ENCODE measurements around the gene SLC66A2. TPM values are rescaled to one million over a fixed set of nuclear protein-coding genes. Genes with fewer than 3 reads are reported as not detected.

Gene SLC66A2
- total and polyA plus RNA-seq, 2 of the 13 experiments (the other 11 are each of a cell fraction or from before 2014, with no cell fraction given): 33.5 to 41.9 TPM

DNA sequence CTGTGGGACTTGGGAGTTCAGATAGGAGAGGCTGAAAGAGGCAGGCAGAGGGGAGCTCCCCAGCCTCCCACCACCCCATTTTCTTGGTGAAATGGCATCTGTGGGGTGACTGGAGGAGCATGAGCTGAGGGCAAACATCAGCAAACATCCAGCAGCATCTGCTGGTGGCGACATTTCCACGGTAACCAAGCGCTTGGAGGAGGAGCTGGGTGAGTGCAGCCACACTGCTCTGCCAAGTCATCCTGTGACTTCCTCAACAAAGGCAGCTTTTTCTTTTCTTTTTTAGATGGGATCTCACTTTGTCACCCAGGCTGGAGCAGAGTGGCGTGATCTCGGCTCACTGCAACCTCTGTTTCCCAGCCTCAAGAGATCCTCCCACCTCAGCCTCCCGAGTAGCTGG, 31.3 kb upstream of the SLC66A2 start (continued):
- TF ChIP-seq, protein P1, sequence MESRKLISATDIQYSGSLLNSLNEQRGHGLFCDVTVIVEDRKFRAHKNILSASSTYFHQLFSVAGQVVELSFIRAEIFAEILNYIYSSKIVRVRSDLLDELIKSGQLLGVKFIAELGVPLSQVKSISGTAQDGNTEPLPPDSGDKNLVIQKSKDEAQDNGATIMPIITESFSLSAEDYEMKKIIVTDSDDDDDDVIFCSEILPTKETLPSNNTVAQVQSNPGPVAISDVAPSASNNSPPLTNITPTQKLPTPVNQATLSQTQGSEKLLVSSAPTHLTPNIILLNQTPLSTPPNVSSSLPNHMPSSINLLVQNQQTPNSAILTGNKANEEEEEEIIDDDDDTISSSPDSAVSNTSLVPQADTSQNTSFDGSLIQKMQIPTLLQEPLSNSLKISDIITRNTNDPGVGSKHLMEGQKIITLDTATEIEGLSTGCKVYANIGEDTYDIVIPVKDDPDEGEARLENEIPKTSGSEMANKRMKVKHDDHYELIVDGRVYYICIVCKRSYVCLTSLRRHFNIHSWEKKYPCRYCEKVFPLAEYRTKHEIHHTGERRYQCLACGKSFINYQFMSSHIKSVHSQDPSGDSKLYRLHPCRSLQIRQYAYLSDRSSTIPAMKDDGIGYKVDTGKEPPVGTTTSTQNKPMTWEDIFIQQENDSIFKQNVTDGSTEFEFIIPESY (CRISPR knock-in tag; IDR thresholded peaks at IDR 0.05): peak; percentile 100

DNA sequence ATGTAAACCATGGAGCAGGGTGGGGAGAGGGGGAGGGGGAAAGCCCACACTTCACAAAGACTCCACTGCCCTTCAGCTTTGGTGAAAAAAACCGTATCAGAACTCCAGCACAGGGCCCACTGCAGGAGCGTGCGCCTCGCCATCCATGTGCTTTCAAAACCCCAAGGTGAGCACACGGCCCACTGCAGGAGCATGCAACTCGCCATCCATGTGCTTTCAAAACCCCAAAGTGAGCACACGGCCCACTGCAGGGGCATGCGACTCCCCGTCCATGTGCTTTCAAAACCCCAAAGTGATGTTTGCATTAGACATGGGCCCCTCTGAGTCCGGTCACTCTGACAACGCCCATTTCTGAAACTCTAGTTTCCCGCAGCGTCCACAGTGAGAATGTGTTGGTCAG, 29.1 kb upstream of the SLC66A2 start:
- FAIRE-seq (no peak), ATAC-seq (no peak), DNase-seq (ENCODE audit: low spot score) (no peak)
- Histone ChIP-seq H4K20me1 (ENCODE audit: insufficient read depth, low read length) (peaks cover 68% of the 10 kb centered on the region), H3K79me2 (ENCODE audit: insufficient read depth, low read length) (peaks cover 99% of the 10 kb centered on the region), H3K36me3 (replicated peaks in 1 of 2; ENCODE audit: control insufficient read depth in 1 of 2, insufficient read depth in 2 of 2, low read length in 2 of 2) (peaks cover 10 to 46% of the 10 kb centered on the region in 2 experiments), H3K27ac (ENCODE audit: extremely low read length, insufficient read depth, low read length) (no peak overlapping the region), H2AFZ (ENCODE audit: low read length) (no peak overlapping the region), H3K4me3 (replicated peaks in 1 of 3; ENCODE audit: insufficient read depth in 1 of 3, low read depth in 2 of 3, low read length in 3 of 3) (no peak overlapping the region), H3K4me1 (ENCODE audit: insufficient read depth, low read length) (peaks cover 53% of the 10 kb centered on the region), H3K4me2 (ENCODE audit: low read depth, low read length) (no peak overlapping the region), H3K9ac (ENCODE audit: insufficient read depth, low read depth, low read length) (no peak overlapping the region), H3K9me3 (ENCODE audit: low read length) (no peaks in the 10 kb centered on the region), H3K27me3 (ENCODE audit: control insufficient read depth in 1 of 2, insufficient read depth in 2 of 2, low read length in 2 of 2) (no peaks in the 10 kb centered on the region)
- POLR2A ChIA-PET: no interaction called here
- WGBS (ENCODE audit: low lambda C conversion rate): 93% methylated on average over 13 of the region's 13 CpGs
- TF ChIP-seq, protein P2, sequence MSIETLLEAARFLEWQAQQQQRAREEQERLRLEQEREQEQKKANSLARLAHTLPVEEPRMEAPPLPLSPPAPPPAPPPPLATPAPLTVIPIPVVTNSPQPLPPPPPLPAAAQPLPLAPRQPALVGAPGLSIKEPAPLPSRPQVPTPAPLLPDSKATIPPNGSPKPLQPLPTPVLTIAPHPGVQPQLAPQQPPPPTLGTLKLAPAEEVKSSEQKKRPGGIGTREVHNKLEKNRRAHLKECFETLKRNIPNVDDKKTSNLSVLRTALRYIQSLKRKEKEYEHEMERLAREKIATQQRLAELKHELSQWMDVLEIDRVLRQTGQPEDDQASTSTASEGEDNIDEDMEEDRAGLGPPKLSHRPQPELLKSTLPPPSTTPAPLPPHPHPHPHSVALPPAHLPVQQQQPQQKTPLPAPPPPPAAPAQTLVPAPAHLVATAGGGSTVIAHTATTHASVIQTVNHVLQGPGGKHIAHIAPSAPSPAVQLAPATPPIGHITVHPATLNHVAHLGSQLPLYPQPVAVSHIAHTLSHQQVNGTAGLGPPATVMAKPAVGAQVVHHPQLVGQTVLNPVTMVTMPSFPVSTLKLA (IDR thresholded peaks at IDR 0.05): peak; percentile 93
- no peak for TF ChIP-seq HDAC1 (CRISPR knock-in tag; IDR thresholded peaks at IDR 0.05)
- CTCF ChIA-PET (ENCODE audit: low intra/inter-chr PET ratio, low total read pairs): no interaction called here
- intact Hi-C loops (cut with micrococcal nuclease; ENCODE audit: unreplicated experiment) (no loop called here), in situ Hi-C loops (cut with HindIII; ENCODE audit: extremely low pct_ligation_motif_present, low pct_unique_long_range_greater_than_20kb) (no loop called here)
- BruUV-seq (replicated peaks): no TSS peak
